ENCODE data around the gene ZBTB7C.

GRCh38 chr18:48181857-48182256 is 227.3 kb downstream of the ZBTB7C start:
- TF ChIP-seq ZBTB4 (CRISPR knock-in tag; IDR thresholded peaks at IDR 0.05) (no peak), SMC3 (IDR thresholded peaks at IDR 0.05; ENCODE audit: borderline replicate concordance, low read length) (no peak), ATF2 (IDR thresholded peaks at IDR 0.05; ENCODE audit: low read length) (no peak), CTCF (IDR thresholded peaks at IDR 0.05 in 2 of 3, conservative IDR thresholded peaks at IDR 0.05 in 1 of 3; ENCODE audit: control insufficient read depth in 2 of 3, extremely low read depth in 1 of 3, insufficient read depth in 1 of 3, low read depth in 3 of 3, low read length in 3 of 3) (no peak), EZH2 (IDR thresholded peaks at IDR 0.05; ENCODE audit: borderline replicate concordance, control insufficient read depth, low read depth, low read length) (no peak), SREBF2 (IDR thresholded peaks at IDR 0.05; ENCODE audit: low read length) (no peak), KAT2A (conservative IDR thresholded peaks at IDR 0.05; ENCODE audit: control insufficient read depth, low read depth, low read length) (no peak), REST (IDR thresholded peaks at IDR 0.05; ENCODE audit: low read depth, low read length) (no peak), POLR2AphosphoS2 (IDR thresholded peaks at IDR 0.05; ENCODE audit: low read depth, low read length) (no peak), BCL3 (IDR thresholded peaks at IDR 0.05; ENCODE audit: borderline replicate concordance, insufficient read depth, low read depth, low read length, poor library complexity, severe bottlenecking) (no peak), PBX3 (IDR thresholded peaks at IDR 0.05; ENCODE audit: insufficient replicate concordance, low read depth, low read length) (no peak), ZNF217 (IDR thresholded peaks at IDR 0.05) (no peak), MXI1 (IDR thresholded peaks at IDR 0.05; ENCODE audit: low read depth, low read length) (no peak)

All from GM12878 (cell line).